Posterior vena cava (tissue), 2 donors: ENCODE data around the gene PARP12. TPM values are rescaled to one million over a fixed set of nuclear protein-coding genes. Genes with fewer than 3 reads are reported as not detected.

Source experiments
- DNase-seq: peaks from one replicate; pipeline ENCODE4 v3.0.0-alpha.2; 2020; ENCODE audit warnings: low spot score
- intact Hi-C, 2 donors: fragments of 100-400 bp; cut with DNase I; formaldehyde crosslinking; loops; one replicate each; pipeline versions ENCODE4 v1.14.1 to v1.14.2; 2022 to 2023
- total RNA-seq, 2 donors: library from RNA; stranded (reverse); fragmentation: NEBNext Ultra II Directional; extraction: Animal tissue kit (Norgen Biotek cat#: 25700); gene quantifications; one replicate each; pipeline ENCODE4 v1.2.1, GENCODE V29; 2021
- donor health status: DM: yes; HTN: yes; CAD: no.
- donor health status: DM: yes; HTN: yes; CAD: no.

Gene PARP12
- total RNA-seq, 2 donors from 2014 or later: 27.7 to 35.3 TPM

DNA sequence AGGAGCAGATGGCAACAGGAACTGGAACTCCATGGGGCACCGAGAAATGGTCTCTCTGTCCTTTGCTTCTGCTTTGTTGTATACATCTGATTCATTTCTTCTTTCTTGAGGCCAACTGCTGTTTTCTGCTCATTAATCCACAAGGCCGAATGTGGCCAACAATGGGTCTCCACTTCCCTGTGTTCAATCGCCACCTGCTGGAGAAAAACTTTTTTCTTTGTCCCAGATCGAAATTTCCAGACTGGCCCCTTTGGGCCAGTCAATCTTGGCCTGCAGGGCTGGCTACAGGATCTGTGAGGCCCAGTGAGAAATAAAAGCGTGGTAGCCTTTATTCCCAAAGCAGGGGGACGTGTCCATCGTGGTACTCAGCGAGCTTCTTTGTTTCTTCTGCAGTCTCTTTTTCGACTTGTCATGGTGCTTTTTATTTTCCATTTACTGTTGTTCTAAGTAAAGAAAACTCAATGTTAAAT lies 58.8 kb downstream of the PARP12 start:
- DNase-seq: peak; percentile 43
- intact Hi-C loops: loop anchor here in 1 of 2 donors (5.0 to 10.0 kb wide), 3 partner anchors 227 to 499 kb away; partner anchors contain the start of gene HIPK2

DNA sequence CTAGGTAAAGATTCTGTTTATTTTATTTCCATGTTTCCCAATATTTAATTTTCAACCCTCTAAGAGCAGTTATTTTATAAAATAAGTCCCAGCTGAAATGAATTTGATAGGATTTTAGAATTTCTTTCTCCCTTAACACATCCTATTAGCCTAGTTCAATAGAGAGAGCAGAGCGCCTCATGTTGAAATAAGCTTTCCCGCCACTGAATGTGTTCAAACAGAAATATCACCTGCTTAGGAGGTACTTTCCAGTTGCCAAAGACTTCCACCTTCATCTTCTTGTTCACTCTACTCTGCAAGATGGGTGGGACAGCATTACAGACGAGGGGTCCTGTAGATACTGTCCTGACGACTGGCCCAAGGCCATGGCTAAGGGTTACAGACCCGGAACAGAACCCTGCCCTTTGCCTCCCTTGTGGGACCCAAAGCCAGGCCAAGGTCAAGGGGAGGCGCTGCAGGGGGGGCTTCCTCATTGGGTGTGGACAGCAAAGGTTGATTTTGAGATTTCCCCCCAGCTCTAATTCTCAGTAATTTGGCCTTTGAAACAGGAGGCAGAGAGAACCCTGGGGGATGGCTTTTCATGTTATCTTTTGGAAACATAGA lies 62.0 kb downstream of the PARP12 start:
- intact Hi-C loops: loop anchor here in 1 of 2 donors (5.0 to 10.0 kb wide), 3 partner anchors 223 to 496 kb away; partner anchors contain the start of gene HIPK2
- no peak for DNase-seq

DNA sequence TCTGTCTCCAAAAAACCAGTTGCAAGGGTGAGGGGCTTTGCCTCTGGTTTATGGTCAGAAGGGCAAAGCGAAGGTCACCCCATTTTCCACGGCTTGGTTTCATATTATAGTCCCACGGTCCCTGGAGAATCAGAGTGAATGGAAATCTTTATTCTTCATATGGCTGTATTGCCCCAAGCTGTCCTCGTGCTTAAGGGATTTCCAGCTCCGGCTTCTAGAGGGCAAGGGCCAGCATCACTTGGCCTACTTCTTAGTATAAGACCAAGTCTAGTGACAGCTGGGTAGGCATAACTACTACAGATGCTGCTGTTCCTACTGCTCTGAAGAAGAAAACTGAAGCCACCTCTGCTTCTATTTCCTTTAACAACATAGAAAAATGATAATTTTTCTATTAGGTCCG lies 63.2 kb downstream of the PARP12 start:
- DNase-seq: no peak
- intact Hi-C loops: no loop called here

DNA sequence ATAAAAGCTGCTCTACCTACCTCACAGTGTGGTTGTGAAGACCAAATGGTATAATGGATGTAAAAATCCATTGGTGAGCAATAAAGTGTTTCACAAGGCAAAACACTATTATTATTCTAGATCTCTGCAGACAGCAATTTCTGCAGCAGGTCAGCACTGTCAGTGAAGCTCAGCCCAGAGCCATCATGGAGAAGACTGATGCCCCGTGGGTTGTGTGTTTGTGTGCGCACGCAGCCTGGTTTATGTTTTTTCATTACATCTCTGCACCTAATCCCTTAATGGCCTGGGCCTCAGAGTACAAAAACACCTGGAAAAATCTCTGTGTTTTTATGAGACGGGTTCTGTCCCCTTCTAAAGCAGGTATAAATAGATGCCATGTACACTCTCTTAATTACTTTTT lies 64.2 kb downstream of the PARP12 start:
- intact Hi-C loops: no loop called here

DNA sequence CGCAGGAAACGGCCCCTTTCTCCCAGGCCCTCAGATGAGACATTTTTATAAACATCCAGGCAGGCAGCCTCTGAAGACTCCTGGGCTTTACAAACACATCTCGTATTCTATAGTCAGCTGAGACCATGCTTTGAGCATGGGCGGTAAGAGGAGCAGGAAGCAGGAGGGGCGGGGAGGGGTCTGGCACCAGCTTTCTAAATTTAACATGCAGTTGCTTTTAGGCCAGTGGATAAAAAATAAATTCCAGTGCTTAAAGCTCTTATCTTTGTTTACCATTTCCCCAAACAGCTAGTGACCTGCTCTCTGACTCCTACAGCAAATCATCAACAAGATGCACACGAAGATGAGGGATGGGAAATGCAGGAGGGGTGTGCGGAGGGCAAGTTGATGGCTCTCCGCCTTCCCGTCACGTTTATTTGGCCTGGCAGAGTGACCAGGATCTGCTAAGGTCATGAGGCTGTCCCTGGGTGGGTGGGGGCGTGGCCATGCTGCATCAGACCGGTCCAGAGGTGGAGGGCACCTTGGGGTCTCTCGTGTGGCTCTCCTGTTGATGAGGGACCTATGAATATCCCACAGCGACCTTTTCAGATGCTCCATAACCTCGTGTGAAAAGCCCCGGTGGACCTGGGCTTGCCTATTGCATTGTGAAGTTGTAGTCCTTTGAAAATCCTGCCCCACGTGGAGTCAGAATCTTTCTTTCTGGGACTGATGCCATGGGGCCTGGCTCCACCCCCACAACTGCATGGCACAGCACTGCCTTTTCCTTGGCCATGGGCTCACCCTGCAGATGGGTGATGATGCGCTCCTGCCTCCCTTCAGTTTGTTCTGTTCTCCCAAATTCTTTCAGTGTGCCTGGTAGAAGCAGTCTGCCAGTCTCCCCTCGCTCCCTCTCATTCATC lies 67.5 kb downstream of the PARP12 start:
- no peak for DNase-seq
- intact Hi-C loops: no loop called here

More for the DNA sequence above, 64.2 kb downstream of the PARP12 start:
- DNase-seq: no peak

DNA sequence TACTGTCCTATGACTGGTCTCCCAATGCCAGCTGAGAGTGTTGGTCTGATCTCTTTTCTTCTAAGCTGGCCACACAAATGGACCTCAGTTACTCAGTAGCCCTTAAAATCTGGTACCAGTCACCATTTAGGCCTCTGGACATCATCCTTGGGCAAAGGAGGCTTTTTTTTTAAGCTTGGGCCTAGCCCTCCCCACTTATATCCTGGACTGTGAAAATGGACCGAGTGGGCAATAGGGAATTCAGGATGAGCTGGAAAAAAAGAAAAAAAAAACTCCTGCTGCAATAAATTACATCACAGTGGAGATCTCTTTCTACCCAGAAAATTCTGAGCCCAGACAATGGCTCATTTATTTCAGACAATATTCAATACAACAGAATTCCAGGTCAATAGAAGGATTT lies 68.4 kb downstream of the PARP12 start:
- intact Hi-C loops: loop anchor here in 1 of 2 donors (5.0 kb wide), 1 partner anchor 357 kb away; no protein-coding TSS in a partner anchor
- DNase-seq: no peak

DNA sequence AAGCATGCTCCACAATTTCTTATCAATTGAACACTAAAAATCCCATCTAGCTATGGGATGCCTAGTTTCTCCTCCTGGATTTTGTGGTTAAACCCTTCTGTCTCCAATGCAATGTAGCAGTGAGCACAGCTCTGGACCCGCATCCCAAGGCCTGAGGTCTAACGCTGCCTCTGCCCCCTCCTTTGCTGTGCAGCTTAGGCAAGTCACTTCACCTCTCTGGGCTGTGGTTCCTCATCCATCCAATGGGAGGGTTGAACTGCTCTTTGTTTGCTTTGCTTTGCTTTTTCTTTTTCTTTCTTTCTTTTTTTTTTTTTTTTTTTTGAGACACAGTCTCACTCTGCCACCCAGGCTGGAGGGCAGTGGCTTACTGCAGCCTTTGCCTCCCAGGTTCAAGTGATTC lies 69.2 kb downstream of the PARP12 start:
- intact Hi-C loops: loop anchor here in 1 of 2 donors (5.0 kb wide), 1 partner anchor 356 kb away; no protein-coding TSS in a partner anchor
- DNase-seq: peak; percentile 16

DNA sequence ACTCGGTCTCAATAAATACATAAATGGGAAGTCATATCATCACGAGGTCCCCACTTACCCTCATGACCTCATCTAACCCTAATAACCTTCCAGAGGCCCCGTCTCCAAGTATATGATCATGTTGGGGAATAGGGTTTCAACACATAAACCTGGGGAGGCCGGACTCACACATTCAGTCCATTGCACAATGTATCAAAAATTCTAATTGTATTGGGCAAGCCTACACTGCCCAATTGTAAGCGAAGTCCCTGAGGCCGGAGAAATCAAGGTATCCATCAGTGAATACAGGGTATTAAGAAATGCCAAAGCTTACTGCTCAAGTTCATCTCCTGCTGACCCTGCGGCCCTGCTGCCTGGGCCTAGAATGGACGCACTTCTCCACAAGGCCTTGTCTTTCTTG lies 69.6 kb downstream of the PARP12 start:
- intact Hi-C loops: loop anchor here in 1 of 2 donors (5.0 kb wide), 1 partner anchor 356 kb away; no protein-coding TSS in a partner anchor
- peak; percentile 30 for DNase-seq

DNA sequence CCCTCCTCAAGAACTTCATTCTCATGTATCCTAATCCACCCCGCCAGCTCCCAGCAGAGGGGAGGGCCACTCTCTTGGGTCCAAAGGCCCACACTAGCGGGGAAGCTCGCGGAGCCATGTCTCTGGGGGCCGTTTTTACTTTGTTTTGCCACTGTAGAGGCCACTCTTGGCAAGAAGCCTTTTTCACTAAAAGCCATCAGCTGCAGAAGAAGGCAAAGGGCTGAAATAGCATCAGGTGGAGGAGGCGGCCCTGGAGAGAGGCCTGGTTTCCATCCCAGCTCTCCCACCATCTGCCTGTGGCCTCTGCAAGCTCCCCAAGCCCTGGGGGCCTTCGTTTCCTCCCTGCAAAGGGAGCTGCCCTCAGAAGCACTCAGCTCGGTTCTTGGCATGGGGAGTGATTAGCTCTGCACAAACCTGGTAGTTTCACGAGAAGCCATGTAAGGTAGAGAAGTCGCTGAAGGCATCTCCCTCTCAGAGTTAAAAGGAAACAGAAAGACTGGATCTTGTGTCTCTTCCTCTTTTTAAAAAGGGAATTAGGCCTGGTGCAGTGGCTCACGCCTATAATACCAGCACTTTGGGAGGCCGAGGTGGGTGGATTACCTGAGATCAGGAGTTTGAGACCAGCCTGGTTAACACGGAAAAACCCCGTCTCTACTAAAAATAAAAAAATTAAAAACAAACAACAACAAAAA lies 70.3 kb downstream of the PARP12 start:
- intact Hi-C loops: loop anchor here in 1 of 2 donors (5.0 kb wide), 1 partner anchor 355 kb away; no protein-coding TSS in a partner anchor
- DNase-seq: peak; percentile 43

DNA sequence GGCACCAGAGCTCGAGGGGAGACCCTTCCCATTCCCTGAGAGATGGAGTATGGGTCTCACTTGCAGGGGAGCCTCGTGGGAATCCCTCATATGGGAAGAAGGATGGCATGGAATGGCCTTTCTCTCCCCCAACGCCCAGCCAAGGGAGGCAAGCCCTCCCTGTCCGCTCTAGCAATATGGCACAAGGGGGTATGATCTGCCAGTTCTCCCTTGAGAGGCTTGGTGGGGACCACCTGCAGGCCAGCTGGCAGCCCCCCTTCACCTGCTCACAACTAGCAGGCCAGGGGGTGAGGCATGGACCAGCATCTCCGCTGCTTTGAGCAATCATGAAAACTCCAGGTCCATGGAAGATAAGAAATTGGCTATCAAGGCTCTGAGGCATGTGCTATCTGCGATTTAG lies 70.8 kb downstream of the PARP12 start:
- peak; percentile 66 for DNase-seq
- intact Hi-C loops: loop anchor here in 1 of 2 donors (5.0 kb wide), 1 partner anchor 355 kb away; no protein-coding TSS in a partner anchor

DNA sequence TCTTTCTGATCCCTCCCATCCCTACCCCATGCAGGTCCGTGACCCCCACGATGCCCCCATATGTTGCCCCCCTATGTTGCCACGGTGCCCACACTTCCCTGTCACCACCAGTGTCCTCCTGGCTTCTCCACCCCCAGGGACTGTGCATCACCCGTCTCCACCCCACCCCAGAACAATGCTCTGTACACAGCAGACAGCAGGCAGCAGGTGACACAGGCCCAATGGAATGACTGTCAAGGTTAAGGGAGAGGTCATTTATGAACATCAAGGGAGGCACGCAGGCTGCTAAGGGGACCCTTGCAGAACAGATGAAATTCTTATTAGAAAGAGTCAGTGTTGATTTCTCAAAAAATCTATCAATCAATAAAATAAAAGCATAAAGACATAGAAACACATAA lies 71.5 kb downstream of the PARP12 start:
- DNase-seq: peak; percentile 38
- intact Hi-C loops: loop anchor here in 1 of 2 donors (5.0 kb wide), 1 partner anchor 354 kb away; no protein-coding TSS in a partner anchor

DNA sequence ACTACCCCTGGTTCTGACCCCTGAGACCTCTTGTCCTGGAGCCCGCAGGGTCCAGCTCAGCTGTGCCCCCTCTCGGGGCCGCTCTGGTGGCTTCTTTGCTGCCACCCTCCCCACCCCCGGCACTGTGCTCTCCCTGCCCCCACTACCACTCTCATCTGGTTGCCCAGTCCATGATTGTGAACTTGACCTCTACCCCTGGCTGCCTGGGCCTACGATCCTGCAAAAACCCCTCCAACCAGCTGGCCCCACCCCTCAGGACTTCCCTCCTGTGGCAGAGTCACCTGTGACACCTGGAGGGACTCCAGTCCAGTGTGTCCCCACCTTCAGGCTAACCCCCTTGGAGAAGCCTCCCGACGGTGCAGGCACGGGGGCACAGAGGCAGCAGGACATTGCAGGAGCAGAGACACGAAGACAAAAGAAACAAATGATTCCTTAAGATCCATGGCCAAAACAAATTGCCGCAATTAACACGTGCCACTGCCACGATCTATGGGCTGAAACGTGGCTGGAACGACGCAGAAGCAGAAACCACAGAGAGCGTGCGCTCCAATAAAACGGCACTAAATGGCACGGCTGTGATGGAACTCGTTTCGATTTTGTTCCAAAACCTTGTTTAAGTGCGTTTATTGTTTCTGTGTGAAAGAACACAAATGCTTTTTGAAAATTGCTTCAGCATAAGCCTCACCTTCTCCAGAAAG lies 72.0 kb downstream of the PARP12 start:
- peak; percentile 66 for DNase-seq
- intact Hi-C loops: loop anchor here in 1 of 2 donors (5.0 kb wide), 1 partner anchor 353 kb away; no protein-coding TSS in a partner anchor

DNA sequence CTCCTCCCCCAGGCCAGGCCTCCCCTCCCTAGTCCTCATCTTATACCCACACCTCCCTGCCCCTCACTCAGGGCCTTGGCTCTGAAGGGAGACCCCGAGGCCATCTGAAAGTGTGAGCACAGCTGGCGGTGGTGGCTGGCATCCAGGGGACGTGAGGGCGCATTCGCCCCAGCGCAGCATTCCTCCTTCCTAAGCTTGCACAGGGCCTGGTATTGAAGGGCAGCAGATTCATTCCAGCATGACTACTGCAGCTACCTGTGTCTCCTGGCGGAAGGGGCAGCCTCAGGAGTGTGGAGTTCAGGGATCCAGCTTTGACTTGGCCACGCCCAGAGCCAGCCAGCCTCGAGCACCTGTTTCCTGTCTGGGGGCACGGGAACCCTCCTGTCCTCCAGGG lies 72.6 kb downstream of the PARP12 start:
- no peak for DNase-seq
- intact Hi-C loops: loop anchor here in 1 of 2 donors (5.0 kb wide), 1 partner anchor 353 kb away; no protein-coding TSS in a partner anchor

DNA sequence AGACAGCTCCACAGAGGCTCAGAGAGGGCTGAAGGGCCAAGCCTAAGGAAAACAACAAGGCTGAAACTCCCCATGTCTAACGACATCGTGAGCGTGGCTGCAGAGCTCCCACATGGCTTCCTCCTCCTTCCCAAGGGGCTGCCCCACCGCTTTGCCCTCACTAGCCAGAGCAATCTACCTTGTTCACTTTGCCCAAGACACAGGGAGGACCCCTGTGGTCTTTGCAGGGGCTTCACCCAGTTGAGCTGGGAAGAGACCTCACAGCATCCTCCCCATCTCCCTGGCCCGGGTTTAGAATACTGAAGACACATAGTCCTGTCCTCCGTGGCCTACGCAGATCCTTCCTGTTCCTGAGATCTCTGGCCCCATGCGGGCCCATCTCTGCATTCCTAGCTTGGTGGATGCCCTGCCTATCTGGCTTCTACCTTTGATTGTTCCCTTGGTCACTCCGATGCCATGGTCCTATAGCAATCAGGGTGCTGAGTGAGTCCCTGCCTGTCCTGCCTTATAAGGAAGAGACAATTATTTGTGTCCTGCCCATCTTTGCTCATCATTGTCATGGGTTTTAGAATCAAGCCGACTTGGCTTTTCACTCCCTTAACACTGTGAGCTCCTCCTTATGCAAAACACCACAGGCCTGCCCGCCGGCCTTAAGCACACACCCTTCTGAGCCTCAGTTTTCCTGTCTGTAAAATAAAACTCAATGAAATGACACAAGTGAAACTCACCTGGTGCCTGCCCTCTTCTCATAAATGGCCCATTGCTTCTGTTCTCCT lies 73.2 kb downstream of the PARP12 start:
- peak; percentile 53 for DNase-seq
- intact Hi-C loops: loop anchor here in 1 of 2 donors (5.0 kb wide), 1 partner anchor 352 kb away; no protein-coding TSS in a partner anchor

DNA sequence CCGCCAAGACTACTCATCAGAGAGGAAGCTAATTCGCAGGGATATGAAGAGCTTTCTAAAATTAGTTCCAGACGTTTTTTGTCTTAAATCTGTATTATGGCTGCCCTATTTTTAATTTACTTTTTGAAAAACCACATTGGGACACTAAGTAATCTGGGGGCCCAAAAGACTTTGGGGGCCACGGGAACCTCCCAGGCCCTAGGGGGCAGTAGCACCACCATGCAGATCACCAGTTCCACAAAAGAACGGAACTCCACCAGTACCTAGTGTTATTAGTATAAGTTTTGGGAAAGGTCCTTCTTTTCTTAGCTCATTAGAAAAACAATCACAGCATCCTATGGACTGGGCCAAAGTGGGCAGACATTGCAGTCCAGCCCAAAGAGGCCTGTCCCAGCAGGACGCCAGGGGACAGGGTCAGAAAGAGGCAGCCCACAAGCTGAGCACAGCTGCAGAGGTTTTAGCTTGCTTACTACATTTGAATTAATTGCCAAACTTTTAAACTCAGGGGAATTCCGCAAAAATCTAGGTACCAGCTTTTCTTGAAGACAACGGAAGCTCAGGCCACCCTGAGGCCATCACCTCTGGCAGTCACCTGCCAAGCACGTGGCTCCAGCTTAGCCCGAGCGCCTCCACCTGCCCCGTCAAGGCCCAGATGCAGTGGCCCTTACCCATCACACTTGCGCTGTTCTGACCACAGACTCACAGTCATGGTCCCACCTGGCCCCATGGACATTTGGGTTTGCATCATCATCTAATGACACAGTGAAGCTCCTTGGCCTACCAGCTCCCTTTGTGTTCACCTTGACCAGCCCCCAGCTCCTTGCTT lies 74.8 kb downstream of the PARP12 start:
- intact Hi-C loops: no loop called here
- DNase-seq: peak; percentile 72

DNA sequence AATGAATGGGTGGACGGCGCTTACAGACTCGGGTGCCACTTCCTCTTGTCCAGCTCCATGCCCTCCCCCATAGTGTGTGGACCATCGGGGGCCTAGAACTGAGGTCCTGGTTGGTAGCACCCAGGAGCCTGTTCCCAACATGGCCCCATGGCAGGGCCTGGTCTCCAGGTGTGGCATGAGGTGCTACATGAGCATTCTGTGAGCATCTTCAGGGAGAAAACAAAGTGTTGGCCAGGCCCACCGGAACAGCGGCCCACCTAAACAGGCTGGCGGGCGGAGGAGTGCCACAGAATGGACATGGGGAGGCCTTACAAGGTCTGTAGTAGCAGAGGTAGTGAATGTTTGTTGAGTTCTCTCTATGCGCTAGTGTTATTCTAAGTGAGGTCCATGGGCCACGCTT lies 76.9 kb downstream of the PARP12 start:
- DNase-seq: peak; percentile 53
- intact Hi-C loops: no loop called here
